Activated T-helper 1 cell treated with anti-CD3 and anti-CD28 coated beads, Interleukin-2, amount 50 U/mL, for 16 hours (primary cell): Measurements from ENCODE around the gene MSRB2.

Experiments used
- DNase-seq, 2 donors: peaks; one replicate each; pipeline ENCODE4 v3.0.0-alpha.2; 2020; ENCODE audit warnings: low read depth in 1 of 2, low spot score in 1 of 2

Gene MSRB2

GRCh38 chr10:23111517-23112286, 16.3 kb downstream of the MSRB2 start:
- DNase-seq, result no peak

- no peak for DNase-seq
Measured at GRCh38 chr10:23114228-23114850, 19.0 kb downstream of the MSRB2 start.

GRCh38 chr10:23116486-23117205, 21.3 kb downstream of the MSRB2 start:
- DNase-seq, result no peak

GRCh38 chr10:23120001-23120934, 24.9 kb downstream of the MSRB2 start:
- DNase-seq, result no peak

- no peak for DNase-seq
Measured at GRCh38 chr10:23121135-23121534, 25.8 kb downstream of the MSRB2 start.

GRCh38 chr10:23136462-23136861, 41.1 kb downstream of the MSRB2 start:
- no peak for DNase-seq

- no peak for DNase-seq
Measured at GRCh38 chr10:23139677-23140076, 44.3 kb downstream of the MSRB2 start.

GRCh38 chr10:23141995-23142394, 46.6 kb downstream of the MSRB2 start:
- DNase-seq, result no peak

- no peak for DNase-seq
Measured at GRCh38 chr10:23146258-23146657, 50.9 kb downstream of the MSRB2 start.

GRCh38 chr10:23147035-23147434, 51.7 kb downstream of the MSRB2 start:
- no peak for DNase-seq

GRCh38 chr10:23148214-23148613, 52.8 kb downstream of the MSRB2 start:
- no peak for DNase-seq

- no peak for DNase-seq
Measured at GRCh38 chr10:23150091-23150490, 54.7 kb downstream of the MSRB2 start.

- DNase-seq, result no peak
Measured at GRCh38 chr10:23150610-23151009, 55.2 kb downstream of the MSRB2 start.

GRCh38 chr10:23151071-23151470, 55.7 kb downstream of the MSRB2 start:
- no peak for DNase-seq

- no peak for DNase-seq
Measured at GRCh38 chr10:23155169-23155568, 59.8 kb downstream of the MSRB2 start.

GRCh38 chr10:23156447-23157150, 61.2 kb downstream of the MSRB2 start:
- DNase-seq, result no peak

GRCh38 chr10:23157239-23157681, 61.9 kb downstream of the MSRB2 start:
- DNase-seq, result no peak

- no peak for DNase-seq
Measured at GRCh38 chr10:23157691-23158369, 62.5 kb downstream of the MSRB2 start.

- no peak for DNase-seq
Measured at GRCh38 chr10:23158370-23158769, 63.0 kb downstream of the MSRB2 start.
